GM23338 (cell line): ENCODE results near the gene TIMM13. TPM values are rescaled to one million over a fixed set of nuclear protein-coding genes. Genes with fewer than 3 reads are reported as not detected.

ENCODE experiments used
- ATAC-seq: fragments of 200-7000 bp; cut with Tn5 transposase; 3 replicates; pipeline ENCODE4 v1.9.1; 2020
- DNase-seq: peaks from one replicate; pipeline ENCODE4 v3.0.0-alpha.2; 2015; ENCODE audit warnings: low spot score
- H2AFZ ChIP-seq: fragments of 200-600 bp; sonication (generic); 2 replicates; pipeline ENCODE4 v1.8.0; 2016; ENCODE audit warnings: antibody characterized with exemption, mild to moderate bottlenecking, moderate library complexity
- H3F3A ChIP-seq: fragments of 200-600 bp; sonication (generic); replicated peaks from 2 replicates; pipeline ENCODE4 v1.8.0; 2017; ENCODE audit warnings: antibody characterized with exemption, mixed run types, low read depth
- H3K27ac ChIP-seq: fragments of 200-600 bp; sonication (generic); 2 replicates; pipeline ENCODE4 v1.6.1; 2016; ENCODE audit warnings: low read depth
- H3K27me3 ChIP-seq: fragments of 200-600 bp; sonication (generic); 2 replicates; pipeline ENCODE4 v1.8.0; 2016; ENCODE audit warnings: mild to moderate bottlenecking, mixed run types, moderate library complexity; ENCODE audit not compliant: insufficient read depth
- H3K36me3 ChIP-seq: fragments of 200-600 bp; sonication (generic); 2 replicates; pipeline ENCODE4 v1.8.0; 2016; ENCODE audit warnings: mild to moderate bottlenecking; ENCODE audit not compliant: insufficient read depth
- H3K4me1 ChIP-seq: fragments of 200-600 bp; sonication (generic); 2 replicates; pipeline ENCODE4 v1.8.0; 2016; ENCODE audit warnings: mild to moderate bottlenecking, moderate library complexity; ENCODE audit not compliant: insufficient read depth
- H3K4me2 ChIP-seq: fragments of 200-600 bp; sonication (generic); 2 replicates; pipeline ENCODE4 v1.7.1; 2017; ENCODE audit warnings: mixed run types
- H3K4me3 ChIP-seq: fragments of 200-600 bp; sonication (generic); 2 replicates; pipeline ENCODE4 v1.6.1; 2016; ENCODE audit warnings: mixed run types
- H3K79me2 ChIP-seq: fragments of 200-600 bp; sonication (generic); replicated peaks from 2 replicates; pipeline ENCODE4 v1.8.0; 2017; ENCODE audit warnings: mild to moderate bottlenecking; ENCODE audit not compliant: insufficient read depth
- H3K9me2 ChIP-seq: fragments of 200-600 bp; sonication (generic); 2 replicates; pipeline ENCODE4 v1.8.0; 2017; ENCODE audit not compliant: insufficient read depth
- H4K20me1 ChIP-seq: fragments of 200-600 bp; sonication (generic); replicated peaks from 2 replicates; pipeline ENCODE4 v1.8.0; 2017; ENCODE audit warnings: mild to moderate bottlenecking; ENCODE audit not compliant: insufficient read depth
- H3K27ac Mint-ChIP-seq: 2 replicates; pipeline ENCODE4 v1.8.0; 2020; ENCODE audit warnings: inconsistent platforms, mild to moderate bottlenecking, moderate library complexity, mixed read lengths
- H3K27me3 Mint-ChIP-seq: 3 replicates; pipeline ENCODE4 v1.8.0; 2022; ENCODE audit warnings: low read depth, mild to moderate bottlenecking, moderate library complexity, mixed read lengths, inconsistent platforms; ENCODE audit not compliant: insufficient read depth, poor library complexity
- H3K36me3 Mint-ChIP-seq: 3 replicates; pipeline ENCODE4 v1.8.0; 2021; ENCODE audit warnings: low read depth, mild to moderate bottlenecking, inconsistent platforms, moderate library complexity, mixed read lengths
- H3K4me1 Mint-ChIP-seq: 3 replicates; pipeline ENCODE4 v1.8.0; 2020; ENCODE audit warnings: mild to moderate bottlenecking, inconsistent platforms, mixed read lengths
- H3K4me3 Mint-ChIP-seq: 3 replicates; pipeline ENCODE4 v1.8.0; 2021; ENCODE audit warnings: moderate library complexity, mild to moderate bottlenecking, inconsistent platforms, mixed read lengths
- H3K9me3 Mint-ChIP-seq: 3 replicates; pipeline ENCODE4 v1.8.0; 2020; ENCODE audit warnings: moderate library complexity, mild to moderate bottlenecking, inconsistent platforms, mixed read lengths
- CREB1 ChIP-seq: fragments of 250-450 bp; sonication (Bioruptor Pico); IDR thresholded peaks from 2 replicates; pipeline ENCODE4 v1.5.0; 2020; ENCODE audit warnings: low read depth, mild to moderate bottlenecking, moderate library complexity
- EZH2 ChIP-seq: fragments of 200-600 bp; sonication (generic); IDR thresholded peaks from one replicate; pipeline ENCODE4 v1.8.0; 2017; ENCODE audit warnings: antibody characterized with exemption, mild to moderate bottlenecking, low read depth; ENCODE audit not compliant: unreplicated experiment
- NANOG ChIP-seq: IDR thresholded peaks from 2 replicates; pipeline ENCODE4 v1.6.1; 2016; ENCODE audit warnings: antibody characterized with exemption, borderline replicate concordance
- POLR2AphosphoS5 ChIP-seq: IDR thresholded peaks from 2 replicates; pipeline ENCODE4 v1.6.1; 2016; ENCODE audit warnings: antibody characterized with exemption, low read depth
- ZNF114 ChIP-seq: fragments of 250-450 bp; sonication (Bioruptor Pico); IDR thresholded peaks from 2 replicates; pipeline ENCODE4 v1.5.0; 2020; ENCODE audit warnings: mild to moderate bottlenecking, moderate library complexity
- ZNF331 ChIP-seq: fragments of 250-450 bp; sonication (Bioruptor Pico); IDR thresholded peaks from 2 replicates; pipeline ENCODE4 v1.5.0; 2020; ENCODE audit warnings: low read depth, mild to moderate bottlenecking, moderate library complexity
- polyA plus RNA-seq: library from polyadenylated mRNA; unstranded; fragments of >200 nt; fragmentation: Nextera tagmentation; extraction: Ambion mirVana; gene quantifications from 2 replicates; pipeline ENCODE4 v1.2.1, GENCODE V29; 2016
- total RNA-seq: library from RNA; depleted of rRNA; stranded (reverse); fragments of >200 nt; shearing (Covaris generic); gene quantifications from 2 replicates; pipeline ENCODE4 v1.2.3, GENCODE V29; 2014
- TF ChIP-seq, protein P1 (sequence below), 2 experiments: fragments of 200-600 bp in 1 of 2; sonication (generic) in 1 of 2; conservative IDR thresholded peaks; 2 replicates each; pipeline versions ENCODE4 v1.5.1 to v1.6.1; 2016 to 2017; ENCODE audit warnings: antibody characterized with exemption in 2 of 2, low read depth in 2 of 2, mild to moderate bottlenecking in 2 of 2, moderate library complexity in 1 of 2
- TF ChIP-seq, protein P2 (sequence below): IDR thresholded peaks from 2 replicates; pipeline ENCODE4 v1.6.1; 2016; ENCODE audit warnings: antibody characterized with exemption
- TF ChIP-seq, protein P3 (sequence below): fragments of 250-450 bp; sonication (Bioruptor Pico); IDR thresholded peaks from 2 replicates; pipeline ENCODE4 v1.5.0; 2020; ENCODE audit warnings: mild to moderate bottlenecking, moderate library complexity

Gene TIMM13
- total and polyA plus RNA-seq, 2 experiments from 2014 or later: 140 to 347 TPM

DNA sequence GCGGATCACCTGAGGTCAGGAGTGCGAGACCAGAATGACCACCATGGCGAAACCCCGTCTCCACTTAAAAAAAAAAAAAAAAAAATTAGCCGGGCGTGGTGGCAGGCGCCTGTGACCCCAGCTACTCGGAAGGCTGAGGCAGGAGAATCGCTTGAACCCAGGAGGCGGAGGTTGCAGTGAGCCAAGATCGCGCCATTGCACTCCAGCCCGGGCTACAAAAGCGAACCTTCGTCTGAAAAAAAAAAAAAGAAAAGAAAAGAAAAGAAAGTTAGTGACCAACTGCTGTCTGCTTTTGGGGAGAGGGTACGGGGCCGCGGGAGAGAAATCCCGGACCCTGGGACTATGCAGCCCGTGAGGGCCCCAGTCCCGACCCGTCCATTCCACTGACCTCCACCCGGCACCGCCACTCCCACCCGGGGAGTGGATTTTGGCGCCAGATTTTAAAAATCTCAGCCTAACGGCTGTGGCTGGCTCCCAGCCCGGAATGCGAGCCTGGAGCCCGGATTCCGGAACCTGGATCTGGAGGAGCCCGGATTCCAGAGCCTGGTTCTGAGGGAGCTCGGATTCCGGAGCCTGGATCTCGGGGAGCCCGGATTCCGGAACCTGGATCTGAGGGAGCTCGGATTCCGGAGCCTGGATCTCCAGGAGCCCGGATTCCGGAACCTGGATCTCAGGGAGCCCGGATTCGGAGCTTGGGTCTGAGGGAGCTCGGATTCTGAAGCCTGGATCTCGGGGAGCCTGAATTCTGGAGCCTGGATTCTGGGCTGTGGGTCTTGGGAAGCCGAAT, 35.4 kb upstream of the TIMM13 start:
- peak overlapping the region; percentile 77 for H3K4me3 ChIP-seq
- Mint-ChIP-seq H3K36me3 (no peaks in the 10 kb centered on the region; the same call in 2 of the 3 replicates), H3K4me1 (peaks cover 5% of the 10 kb centered on the region), H3K4me3 (peak overlapping the region; percentile 80), H3K27ac (peak overlapping the region; percentile 56; the same call in 1 of the 2 replicates), H3K9me3 (peaks cover 5% of the 10 kb centered on the region; the same call in 1 of the 3 replicates), H3K27me3 (peaks cover 13% of the 10 kb centered on the region)
- H3K4me2 ChIP-seq: peak overlapping the region; percentile 81
- no peaks in the 10 kb centered on the region for H3K27me3 ChIP-seq
- ATAC-seq (peak; percentile 75), DNase-seq (peak; percentile 100)
- peak; percentile 90 for TF ChIP-seq ZNF114
- TF ChIP-seq CREB1 (CRISPR knock-in tag): peak; percentile 80
- TF ChIP-seq ZNF331 (CRISPR knock-in tag): peak; percentile 30; the same call in 1 of the 2 replicates
- TF ChIP-seq, protein P1, sequence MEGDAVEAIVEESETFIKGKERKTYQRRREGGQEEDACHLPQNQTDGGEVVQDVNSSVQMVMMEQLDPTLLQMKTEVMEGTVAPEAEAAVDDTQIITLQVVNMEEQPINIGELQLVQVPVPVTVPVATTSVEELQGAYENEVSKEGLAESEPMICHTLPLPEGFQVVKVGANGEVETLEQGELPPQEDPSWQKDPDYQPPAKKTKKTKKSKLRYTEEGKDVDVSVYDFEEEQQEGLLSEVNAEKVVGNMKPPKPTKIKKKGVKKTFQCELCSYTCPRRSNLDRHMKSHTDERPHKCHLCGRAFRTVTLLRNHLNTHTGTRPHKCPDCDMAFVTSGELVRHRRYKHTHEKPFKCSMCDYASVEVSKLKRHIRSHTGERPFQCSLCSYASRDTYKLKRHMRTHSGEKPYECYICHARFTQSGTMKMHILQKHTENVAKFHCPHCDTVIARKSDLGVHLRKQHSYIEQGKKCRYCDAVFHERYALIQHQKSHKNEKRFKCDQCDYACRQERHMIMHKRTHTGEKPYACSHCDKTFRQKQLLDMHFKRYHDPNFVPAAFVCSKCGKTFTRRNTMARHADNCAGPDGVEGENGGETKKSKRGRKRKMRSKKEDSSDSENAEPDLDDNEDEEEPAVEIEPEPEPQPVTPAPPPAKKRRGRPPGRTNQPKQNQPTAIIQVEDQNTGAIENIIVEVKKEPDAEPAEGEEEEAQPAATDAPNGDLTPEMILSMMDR (conservative IDR thresholded peaks at IDR 0.05; ENCODE audit: low read depth in 2 of 2): no peak
- TF ChIP-seq POLR2AphosphoS5: peak; percentile 34; the same call in 1 of the 2 replicates
- peak; percentile 55 for TF ChIP-seq EZH2
- TF ChIP-seq, protein P2, sequence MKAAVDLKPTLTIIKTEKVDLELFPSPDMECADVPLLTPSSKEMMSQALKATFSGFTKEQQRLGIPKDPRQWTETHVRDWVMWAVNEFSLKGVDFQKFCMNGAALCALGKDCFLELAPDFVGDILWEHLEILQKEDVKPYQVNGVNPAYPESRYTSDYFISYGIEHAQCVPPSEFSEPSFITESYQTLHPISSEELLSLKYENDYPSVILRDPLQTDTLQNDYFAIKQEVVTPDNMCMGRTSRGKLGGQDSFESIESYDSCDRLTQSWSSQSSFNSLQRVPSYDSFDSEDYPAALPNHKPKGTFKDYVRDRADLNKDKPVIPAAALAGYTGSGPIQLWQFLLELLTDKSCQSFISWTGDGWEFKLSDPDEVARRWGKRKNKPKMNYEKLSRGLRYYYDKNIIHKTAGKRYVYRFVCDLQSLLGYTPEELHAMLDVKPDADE: peak; percentile 55; the same call in 1 of the 2 replicates
- TF ChIP-seq, protein P3, sequence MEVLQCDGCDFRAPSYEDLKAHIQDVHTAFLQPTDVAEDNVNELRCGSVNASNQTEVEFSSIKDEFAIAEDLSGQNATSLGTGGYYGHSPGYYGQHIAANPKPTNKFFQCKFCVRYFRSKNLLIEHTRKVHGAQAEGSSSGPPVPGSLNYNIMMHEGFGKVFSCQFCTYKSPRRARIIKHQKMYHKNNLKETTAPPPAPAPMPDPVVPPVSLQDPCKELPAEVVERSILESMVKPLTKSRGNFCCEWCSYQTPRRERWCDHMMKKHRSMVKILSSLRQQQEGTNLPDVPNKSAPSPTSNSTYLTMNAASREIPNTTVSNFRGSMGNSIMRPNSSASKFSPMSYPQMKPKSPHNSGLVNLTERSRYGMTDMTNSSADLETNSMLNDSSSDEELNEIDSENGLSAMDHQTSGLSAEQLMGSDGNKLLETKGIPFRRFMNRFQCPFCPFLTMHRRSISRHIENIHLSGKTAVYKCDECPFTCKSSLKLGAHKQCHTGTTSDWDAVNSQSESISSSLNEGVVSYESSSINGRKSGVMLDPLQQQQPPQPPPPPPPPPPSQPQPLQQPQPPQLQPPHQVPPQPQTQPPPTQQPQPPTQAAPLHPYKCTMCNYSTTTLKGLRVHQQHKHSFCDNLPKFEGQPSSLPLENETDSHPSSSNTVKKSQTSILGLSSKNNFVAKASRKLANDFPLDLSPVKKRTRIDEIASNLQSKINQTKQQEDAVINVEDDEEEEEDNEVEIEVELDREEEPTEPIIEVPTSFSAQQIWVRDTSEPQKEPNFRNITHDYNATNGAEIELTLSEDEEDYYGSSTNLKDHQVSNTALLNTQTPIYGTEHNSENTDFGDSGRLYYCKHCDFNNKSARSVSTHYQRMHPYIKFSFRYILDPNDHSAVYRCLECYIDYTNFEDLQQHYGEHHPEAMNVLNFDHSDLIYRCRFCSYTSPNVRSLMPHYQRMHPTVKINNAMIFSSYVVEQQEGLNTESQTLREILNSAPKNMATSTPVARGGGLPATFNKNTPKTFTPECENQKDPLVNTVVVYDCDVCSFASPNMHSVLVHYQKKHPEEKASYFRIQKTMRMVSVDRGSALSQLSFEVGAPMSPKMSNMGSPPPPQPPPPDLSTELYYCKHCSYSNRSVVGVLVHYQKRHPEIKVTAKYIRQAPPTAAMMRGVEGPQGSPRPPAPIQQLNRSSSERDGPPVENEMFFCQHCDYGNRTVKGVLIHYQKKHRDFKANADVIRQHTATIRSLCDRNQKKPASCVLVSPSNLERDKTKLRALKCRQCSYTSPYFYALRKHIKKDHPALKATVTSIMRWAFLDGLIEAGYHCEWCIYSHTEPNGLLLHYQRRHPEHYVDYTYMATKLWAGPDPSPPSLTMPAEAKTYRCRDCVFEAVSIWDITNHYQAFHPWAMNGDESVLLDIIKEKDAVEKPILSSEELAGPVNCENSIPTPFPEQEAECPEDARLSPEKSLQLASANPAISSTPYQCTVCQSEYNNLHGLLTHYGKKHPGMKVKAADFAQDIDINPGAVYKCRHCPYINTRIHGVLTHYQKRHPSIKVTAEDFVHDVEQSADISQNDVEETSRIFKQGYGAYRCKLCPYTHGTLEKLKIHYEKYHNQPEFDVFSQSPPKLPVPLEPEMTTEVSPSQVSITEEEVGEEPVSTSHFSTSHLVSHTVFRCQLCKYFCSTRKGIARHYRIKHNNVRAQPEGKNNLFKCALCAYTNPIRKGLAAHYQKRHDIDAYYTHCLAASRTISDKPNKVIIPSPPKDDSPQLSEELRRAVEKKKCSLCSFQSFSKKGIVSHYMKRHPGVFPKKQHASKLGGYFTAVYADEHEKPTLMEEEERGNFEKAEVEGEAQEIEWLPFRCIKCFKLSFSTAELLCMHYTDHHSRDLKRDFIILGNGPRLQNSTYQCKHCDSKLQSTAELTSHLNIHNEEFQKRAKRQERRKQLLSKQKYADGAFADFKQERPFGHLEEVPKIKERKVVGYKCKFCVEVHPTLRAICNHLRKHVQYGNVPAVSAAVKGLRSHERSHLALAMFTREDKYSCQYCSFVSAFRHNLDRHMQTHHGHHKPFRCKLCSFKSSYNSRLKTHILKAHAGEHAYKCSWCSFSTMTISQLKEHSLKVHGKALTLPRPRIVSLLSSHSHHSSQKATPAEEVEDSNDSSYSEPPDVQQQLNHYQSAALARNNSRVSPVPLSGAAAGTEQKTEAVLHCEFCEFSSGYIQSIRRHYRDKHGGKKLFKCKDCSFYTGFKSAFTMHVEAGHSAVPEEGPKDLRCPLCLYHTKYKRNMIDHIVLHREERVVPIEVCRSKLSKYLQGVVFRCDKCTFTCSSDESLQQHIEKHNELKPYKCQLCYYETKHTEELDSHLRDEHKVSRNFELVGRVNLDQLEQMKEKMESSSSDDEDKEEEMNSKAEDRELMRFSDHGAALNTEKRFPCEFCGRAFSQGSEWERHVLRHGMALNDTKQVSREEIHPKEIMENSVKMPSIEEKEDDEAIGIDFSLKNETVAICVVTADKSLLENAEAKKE (CRISPR knock-in tag): no peak
- TF ChIP-seq NANOG: 0 out of 2 replicates have a peak, but pooled peaks have one; percentile 37
- peak overlapping the region; percentile 92 for H2AFZ ChIP-seq
- no peaks in the 10 kb centered on the region for H4K20me1 ChIP-seq
- peak overlapping the region; percentile 88 for H3K27ac ChIP-seq
- no peaks in the 10 kb centered on the region for H3K9me2 ChIP-seq
- no peaks in the 10 kb centered on the region for H3K36me3 ChIP-seq
- no peaks in the 10 kb centered on the region for H3K4me1 ChIP-seq
- no peaks in the 10 kb centered on the region for H3K79me2 ChIP-seq
- no peaks in the 10 kb centered on the region for H3F3A ChIP-seq
